Measurements from ENCODE around the gene YTHDF2. TPM values are rescaled to one million over a fixed set of nuclear protein-coding genes. Genes with fewer than 3 reads are reported as not detected.
"Not testable (repeated sequence)": the region's sequence is repeated elsewhere in the genome, so short reads cannot be mapped to it uniquely, and the experiment has no call there.

The YTHDF2 gene
- total RNA-seq, 4 donors from 2014 or later = 35.6 to 50.6 (median 47.0) TPM

DNA sequence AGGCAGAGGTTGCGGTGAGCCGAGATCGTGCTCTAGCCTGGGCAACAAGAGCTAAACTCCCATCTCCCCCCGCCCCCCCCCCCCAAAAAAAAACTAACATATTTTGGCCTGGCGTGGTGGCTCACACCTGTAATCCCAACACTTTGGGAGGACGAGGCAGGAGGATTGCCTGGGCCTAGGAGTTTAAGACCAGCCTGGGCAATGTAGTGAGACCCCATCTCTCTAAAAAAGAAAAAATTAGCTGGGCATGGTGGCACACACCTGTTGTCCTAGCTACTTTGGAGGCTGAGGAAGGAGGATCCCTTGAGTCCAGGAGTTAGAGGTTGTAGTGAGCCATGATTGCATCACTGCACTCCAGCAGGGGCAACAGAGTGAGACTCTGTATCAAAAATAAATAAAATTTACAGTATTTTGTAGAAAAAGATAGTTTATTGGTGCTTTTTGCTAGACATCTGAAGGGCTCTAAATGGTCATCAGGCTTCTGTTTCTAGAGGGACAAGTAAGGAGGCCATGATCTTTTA, 9.0 kb downstream of the YTHDF2 start:
- no peak for ATAC-seq
- intact Hi-C loops (cut with DNase I; ENCODE audit: low total_unique reads) = no loop called here
- no peak for DNase-seq
- in situ Hi-C loops (cut with MboI; ENCODE audit: low sequenced_read_pairs in 4 of 4) = no loop called here
- Histone ChIP-seq H3K27ac (peak overlapping the region in 1 of 4 donors; percentile 36), H3K4me3 (no peak overlapping the region), H3K9me3 (no peaks in the 10 kb centered on the region), H3K36me3 (peaks cover 0 to 44% of the 10 kb centered on the region in 2 donors), H3K4me1 (peaks cover 48 to 52% of the 10 kb centered on the region in 2 donors), H3K27me3 (no peaks in the 10 kb centered on the region)
- no peak for TF ChIP-seq CTCF (IDR thresholded peaks at IDR 0.05 in 4 of 5, conservative IDR thresholded peaks at IDR 0.05 in 1 of 5)
- no peak for TF ChIP-seq POLR2A (IDR thresholded peaks at IDR 0.05)

- DNase-seq = no peak
- H3K36me3 ChIP-seq = no peaks in the 10 kb centered on the region
Observed at GRCh38 chr1:28750330-28750729, 13.6 kb downstream of the YTHDF2 start.

DNA sequence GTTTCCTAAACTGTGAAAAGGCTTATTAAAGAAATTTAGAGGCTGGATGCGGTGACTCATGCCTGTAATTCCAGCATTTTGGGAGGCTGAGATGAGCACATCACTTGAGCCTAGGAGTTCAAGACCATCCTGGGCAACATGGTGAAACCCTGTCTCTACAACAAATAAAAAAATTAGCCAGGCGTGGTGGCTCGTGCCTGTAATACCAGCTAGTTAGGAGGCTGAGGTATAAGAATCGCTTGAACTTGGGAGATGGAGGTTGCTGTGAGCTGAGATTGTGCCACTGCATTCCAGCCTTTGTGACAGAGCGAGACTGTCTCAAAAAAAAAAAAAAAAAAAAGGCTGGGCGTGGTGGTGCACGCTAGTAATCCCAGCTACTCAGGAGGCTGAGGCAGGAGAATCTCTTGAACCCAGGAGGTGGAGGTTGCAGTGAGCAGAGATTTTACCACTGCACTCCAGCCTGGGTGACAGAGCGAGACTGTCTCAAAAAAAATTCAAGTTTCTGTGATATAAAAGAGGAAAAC, 14.1 kb downstream of the YTHDF2 start:
- in situ Hi-C loops (cut with MboI; ENCODE audit: low sequenced_read_pairs in 4 of 4); H3K27ac ChIP-seq; H3K4me3 ChIP-seq; H3K9me3 ChIP-seq; intact Hi-C loops (cut with DNase I; ENCODE audit: low total_unique reads); ATAC-seq; DNase-seq; H3K36me3 ChIP-seq; H3K27me3 ChIP-seq: not testable (repeated sequence)
- peaks cover 70 to 78% of the 10 kb centered on the region in 2 donors for H3K4me1 ChIP-seq

More at GRCh38 chr1:28750330-28750729, 13.6 kb downstream of the YTHDF2 start:
- in situ Hi-C loops (cut with MboI; ENCODE audit: low sequenced_read_pairs in 4 of 4) = no loop called here
- no peaks in the 10 kb centered on the region for H3K9me3 ChIP-seq
- no peak overlapping the region for H3K27ac ChIP-seq
- H3K4me3 ChIP-seq = no peak overlapping the region
- intact Hi-C loops (cut with DNase I; ENCODE audit: low total_unique reads) = no loop called here
- ATAC-seq = no peak
- no peaks in the 10 kb centered on the region for H3K27me3 ChIP-seq
- no peak for TF ChIP-seq POLR2A (IDR thresholded peaks at IDR 0.05)
- TF ChIP-seq CTCF (IDR thresholded peaks at IDR 0.05 in 4 of 5, conservative IDR thresholded peaks at IDR 0.05 in 1 of 5) = no peak
- H3K4me1 ChIP-seq = peaks cover 67 to 78% of the 10 kb centered on the region in 2 donors

DNA sequence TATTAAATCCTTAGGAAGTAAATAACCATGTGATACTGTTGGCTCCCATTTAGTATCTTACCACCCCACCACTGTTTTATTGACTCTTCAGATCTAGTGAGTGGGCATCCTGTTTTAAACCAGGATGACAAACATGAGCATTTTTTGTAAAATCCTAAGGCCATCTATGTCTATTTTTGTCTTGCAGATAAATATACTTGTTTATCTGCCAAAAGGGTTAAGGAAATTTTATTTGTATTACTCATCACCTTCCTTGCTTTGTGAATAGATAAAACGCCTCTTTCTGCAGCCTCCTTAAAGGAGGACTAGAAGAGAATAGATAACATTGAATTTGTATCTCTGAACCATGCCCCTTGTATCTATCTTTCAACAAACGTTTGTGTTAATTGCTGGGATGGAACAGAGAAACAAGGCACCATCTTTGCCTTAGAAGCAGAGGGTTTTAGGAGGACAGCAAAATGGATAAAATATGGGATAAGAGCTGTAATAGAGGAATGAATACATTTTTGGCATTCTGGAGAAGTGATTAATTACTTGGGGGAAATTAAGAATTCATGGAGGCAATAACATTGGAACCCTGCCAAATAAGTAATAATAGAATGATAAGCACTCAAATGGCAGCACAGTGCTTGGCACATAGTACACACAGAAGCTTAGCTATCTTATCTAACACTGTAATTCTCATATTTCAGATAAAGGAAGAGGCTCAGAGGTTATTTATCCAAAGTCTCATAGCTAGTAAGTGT, 14.7 kb downstream of the YTHDF2 start:
- ATAC-seq = no peak
- intact Hi-C loops (cut with DNase I; ENCODE audit: low total_unique reads) (no loop called here), in situ Hi-C loops (cut with MboI; ENCODE audit: low sequenced_read_pairs in 4 of 4) (no loop called here)
- Histone ChIP-seq H3K4me1 (peaks cover 70 to 79% of the 10 kb centered on the region in 2 donors), H3K36me3 (no peaks in the 10 kb centered on the region), H3K4me3 (no peak overlapping the region), H3K27ac (peak overlapping the region in 1 of 4 donors; percentile 3), H3K27me3 (no peaks in the 10 kb centered on the region), H3K9me3 (no peaks in the 10 kb centered on the region)
- TF ChIP-seq CTCF (IDR thresholded peaks at IDR 0.05 in 4 of 5, conservative IDR thresholded peaks at IDR 0.05 in 1 of 5) (no peak), POLR2A (IDR thresholded peaks at IDR 0.05) (no peak)
- DNase-seq = no peak

- no peak for ATAC-seq
- Histone ChIP-seq H3K36me3 (peaks cover 0 to 4% of the 10 kb centered on the region in 2 donors), H3K9me3 (no peaks in the 10 kb centered on the region), H3K4me1 (peaks cover 62 to 73% of the 10 kb centered on the region in 2 donors), H3K27me3 (no peaks in the 10 kb centered on the region), H3K27ac (peak overlapping the region in 1 of 4 donors; percentile 2), H3K4me3 (no peak overlapping the region)
- intact Hi-C loops (cut with DNase I; ENCODE audit: low total_unique reads) = no loop called here
- no peak for DNase-seq
- in situ Hi-C loops (cut with MboI; ENCODE audit: low sequenced_read_pairs in 4 of 4) = no loop called here
- TF ChIP-seq CTCF (IDR thresholded peaks at IDR 0.05 in 4 of 5, conservative IDR thresholded peaks at IDR 0.05 in 1 of 5) (no peak), POLR2A (IDR thresholded peaks at IDR 0.05) (no peak)
Observed at GRCh38 chr1:28755701-28756100, 19.0 kb downstream of the YTHDF2 start.

All from gastrocnemius medialis (tissue), 4 donors.